GM21526 (cell line): Measurements from ENCODE around the gene STXBP1.

Experiments used
- ATAC-seq: cut with Tn5 transposase; IDR thresholded peaks from one replicate; pipeline ENCODE4 v1.9.1; 2021; ENCODE audit warnings: moderate library complexity; ENCODE audit not compliant: unreplicated experiment, low FRiP score

Gene STXBP1

DNA sequence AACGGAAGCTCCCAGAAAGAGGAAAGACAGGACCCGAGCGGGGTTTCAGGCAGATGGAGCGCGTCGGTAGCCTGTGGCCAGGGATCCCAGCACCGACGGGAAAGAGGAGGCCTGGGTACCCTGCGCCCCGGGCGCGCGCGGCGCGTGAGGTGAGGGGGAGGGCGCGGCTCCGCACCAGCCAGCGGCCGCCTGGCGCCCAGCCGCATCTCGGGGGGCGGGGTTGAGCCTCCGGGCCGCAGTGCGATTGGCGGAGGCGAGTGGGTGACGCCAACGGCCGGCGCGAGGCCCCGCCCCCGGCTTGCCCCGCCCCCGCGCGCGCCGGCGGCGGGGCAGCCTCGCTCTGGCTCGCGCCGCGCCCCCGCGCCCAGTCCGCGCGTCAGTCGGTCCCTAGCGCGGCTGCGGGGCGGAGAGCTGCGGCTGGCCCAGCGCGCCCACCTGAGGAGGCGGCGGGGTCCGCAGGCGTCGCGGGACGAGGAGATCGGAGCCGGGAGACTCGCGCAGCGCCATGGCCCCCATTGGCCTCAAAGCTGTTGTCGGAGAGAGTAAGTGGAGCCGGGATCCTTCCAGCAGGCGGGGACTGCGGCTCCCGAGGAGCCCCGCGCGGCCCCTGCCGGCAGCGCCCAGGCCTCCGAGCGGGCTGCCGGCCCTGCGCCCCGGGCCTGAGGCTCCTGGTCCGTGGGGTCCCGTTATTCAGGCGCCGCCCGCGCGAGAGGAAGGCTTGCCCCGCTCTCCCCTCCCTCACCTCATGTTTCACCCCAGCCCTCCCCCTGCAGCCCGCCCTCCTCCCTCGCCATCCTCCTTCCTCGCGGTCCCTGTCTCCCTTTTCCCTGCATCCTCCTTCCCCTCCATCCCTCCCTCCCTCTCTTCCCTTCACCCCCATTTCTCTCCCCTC, at the start of gene STXBP1:
STXBP1 (plus strand) TSS at position 379 of the 892 bp plus-strand sequence; CDS start at position 506, 127 bp downstream.
- peak; percentile 94 for ATAC-seq

DNA sequence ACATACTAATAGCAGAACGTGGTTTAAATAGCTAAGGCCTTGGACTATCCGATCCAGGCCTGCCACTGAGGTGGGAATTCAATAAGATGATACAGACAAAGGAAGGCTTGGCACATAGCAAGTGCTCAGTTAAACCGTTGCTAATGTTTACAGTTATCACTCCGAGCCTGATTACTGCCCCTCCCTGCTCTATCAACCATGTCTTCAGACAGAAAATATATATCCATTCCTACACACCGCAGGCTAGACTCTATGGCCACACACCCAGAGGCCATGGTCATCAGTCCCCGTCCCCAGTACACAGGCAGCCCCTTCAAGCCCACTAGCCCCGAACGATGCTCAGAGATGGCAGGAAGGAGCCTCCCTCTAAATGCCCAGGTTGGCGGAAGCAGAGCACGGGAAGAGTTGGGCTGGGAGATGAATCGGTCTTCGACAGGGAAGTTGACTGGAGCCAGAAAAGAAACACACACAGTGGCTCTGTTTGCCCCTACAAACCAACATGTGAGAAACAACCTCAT, 49.7 kb upstream of the STXBP1 start:
- ATAC-seq = no peak

DNA sequence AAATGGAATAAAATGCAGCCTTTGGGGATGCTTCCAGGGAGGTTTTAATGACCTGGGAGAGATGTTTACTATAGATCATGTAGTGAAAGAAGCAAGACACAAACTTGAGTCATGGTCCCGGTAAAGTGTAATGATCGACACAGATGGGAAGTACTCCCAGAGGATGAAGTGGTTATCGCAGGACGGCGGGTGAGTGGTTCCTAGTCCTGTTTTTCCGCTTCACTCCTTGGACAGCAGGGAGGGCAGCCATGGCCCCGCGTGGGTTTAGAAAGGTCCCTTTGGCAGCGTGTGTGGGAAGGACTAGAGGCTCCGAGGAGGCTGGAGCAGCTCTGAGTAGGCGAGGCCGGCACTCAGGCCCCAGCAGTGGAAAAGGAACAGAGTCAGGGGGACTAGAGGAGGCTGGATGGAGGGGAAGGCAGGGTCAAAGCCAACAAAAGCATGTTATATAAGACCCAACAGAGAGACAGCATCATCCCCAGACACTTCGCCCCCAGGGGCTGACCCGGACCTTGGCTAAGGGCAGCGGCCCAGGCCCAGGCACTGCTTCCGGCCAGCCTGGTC, 49.2 kb upstream of the STXBP1 start:
- no peak for ATAC-seq

DNA sequence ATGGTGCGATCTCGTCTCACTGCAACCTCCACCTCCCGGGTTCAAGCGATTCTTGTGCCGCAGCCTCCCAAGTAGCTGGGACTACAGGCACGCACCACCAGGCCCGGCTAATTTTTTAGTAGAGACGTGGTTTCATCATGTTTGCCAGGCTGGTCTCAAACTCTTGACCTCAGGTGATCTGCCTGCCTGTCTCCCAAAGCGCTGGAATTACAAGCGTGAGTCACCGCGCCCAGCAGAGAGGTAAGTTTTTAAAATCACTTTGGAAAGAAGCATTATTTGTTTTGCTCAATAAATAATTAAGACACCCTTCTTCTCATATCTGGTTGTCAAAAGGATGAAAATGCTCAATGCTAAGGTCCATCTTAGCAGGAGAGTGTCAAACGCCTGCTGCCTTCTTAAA, 48.5 kb upstream of the STXBP1 start:
- ATAC-seq = no peak

DNA sequence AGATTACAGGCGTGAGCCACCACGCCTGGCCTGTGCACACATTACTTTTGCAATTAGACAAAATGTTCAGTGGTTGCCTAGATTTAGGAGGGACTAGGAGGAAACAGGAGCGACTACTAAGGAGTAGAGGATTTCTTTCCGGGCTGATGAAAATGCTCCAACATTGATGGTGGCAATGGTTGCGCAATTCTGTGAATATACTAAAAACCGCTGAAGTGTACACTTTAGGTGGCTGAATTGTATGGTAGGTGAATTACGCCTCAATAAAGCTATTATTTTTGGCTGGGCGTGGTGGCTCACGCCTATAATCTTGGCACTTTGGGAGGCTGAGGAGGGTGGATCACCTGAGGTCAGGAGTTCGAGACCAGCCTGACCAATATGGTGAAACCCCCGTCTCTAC, 46.8 kb upstream of the STXBP1 start:
- ATAC-seq = no peak

DNA sequence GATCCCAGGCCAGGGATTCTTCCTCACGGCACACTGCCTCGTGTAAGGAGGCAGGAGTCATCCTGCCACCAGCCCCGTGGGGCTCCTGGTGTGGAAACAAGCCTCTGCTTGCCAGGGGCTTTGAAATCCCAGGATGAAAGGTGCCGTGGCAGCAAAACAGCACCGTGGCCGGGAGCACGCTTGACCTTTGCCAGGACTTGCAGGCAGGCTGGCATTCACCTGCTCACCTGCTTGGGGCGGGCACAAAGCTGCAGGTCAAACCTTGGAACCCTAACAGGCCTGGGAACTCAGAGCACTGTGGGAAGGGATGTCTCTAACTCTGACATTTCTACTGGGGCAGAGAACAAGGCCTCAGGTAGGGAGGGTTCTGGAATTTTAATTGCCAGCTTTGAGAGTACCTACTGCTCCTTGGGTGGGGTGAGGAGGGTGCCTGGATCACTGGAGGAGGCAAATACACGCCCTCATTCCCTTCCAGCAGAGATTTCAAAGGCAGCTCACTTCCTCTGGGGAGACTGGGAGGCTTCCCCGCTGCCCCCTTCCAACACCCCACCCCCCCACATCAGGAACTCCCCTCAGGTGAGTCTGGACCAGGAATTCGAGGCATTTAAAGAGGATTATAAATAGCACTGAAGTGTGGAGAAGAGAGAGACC, 45.6 kb upstream of the STXBP1 start:
- ATAC-seq = no peak

DNA sequence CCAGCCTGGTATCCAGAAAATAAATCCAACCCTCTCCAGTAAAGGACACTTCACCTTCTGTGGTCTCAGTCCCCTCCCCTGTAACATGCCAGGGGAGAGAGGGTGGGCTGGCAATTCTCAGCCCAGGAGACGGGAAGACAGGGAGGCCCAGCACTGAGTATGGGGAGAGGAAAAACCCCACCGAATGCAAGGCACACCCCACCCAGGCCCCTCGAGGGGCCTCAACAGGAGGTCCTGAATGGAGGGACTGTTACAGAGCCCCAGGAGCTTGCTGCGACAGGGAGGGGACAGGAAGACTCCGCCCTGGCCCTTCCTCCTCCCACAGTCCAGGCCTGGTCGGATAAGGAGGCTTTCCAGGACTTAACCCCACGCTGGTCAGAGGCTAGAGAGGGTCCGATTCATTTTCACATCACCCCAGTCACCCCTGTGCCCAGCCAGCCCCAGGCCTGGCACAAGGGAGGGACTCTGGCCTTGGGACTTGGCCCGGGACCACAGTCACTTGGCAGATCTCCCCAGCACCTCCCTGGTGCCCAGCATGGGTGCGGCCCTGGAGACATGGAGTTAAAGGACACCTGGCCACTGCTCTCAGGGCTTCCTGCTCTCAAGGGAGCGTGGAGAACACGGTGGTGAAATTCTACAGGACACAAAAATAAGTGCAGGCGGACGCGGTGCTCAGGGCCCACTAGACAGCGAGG, 44.9 kb upstream of the STXBP1 start:
- no peak for ATAC-seq

DNA sequence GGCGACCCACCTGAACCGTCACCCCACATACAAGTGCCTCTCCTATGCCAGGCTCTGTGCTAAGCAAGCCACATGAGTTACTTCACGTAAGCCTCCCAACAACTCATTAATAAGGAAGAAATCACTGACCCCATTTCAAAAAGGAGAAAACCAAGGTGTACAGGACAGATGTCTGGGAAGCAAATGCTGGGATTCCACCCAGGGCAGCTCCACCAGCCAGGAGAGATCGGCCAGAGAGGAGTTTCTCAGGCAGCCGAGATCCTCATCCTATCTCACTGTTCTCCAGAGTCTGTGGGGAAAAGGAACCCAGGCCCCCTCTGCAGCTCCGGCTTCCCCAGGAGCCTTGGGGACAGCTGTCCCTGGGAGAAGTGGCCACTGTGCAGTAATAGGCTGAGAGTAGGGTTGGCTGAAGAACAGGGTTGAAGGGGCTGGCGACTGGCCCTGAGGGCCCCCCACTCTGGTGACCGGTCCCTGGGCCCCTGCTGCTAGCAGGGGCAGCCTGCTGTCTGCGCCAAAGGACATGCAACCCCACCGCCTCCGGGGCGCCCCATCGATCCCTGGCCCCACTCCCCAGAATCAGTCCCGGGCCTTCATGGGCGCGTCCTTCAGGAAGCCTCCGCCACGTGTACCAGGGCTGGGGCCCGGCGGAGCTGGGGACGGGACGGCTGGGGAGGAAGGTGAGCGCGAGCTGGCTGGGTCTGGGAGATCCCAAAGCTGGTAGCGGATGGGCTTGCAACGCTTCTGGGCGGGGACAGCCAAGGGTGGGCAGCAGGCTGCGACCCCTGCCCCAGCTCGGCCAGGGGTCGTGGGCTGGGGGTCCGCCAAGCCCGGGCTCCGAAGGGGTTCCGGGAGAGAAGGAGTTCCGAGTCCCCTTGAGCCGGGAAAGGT, 44.1 kb upstream of the STXBP1 start:
- no peak for ATAC-seq

DNA sequence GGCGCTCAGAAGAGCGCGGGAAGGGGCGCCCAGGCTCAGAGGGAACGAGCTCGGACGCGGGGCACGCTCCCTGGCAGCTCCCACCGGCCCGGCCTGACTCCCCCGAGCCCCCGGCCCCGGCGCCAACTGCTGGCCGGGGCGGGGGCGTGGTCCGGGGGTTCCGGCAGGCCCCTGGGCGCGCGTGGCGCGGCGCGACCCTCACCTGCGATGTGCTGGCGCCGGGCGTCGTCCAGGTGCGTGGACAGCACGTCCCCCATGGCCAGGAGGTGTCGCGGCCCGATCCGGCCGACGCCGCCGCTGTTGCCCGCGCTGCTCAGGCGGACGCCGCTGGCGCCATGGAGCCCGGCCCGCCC, 43.5 kb upstream of the STXBP1 start:
- ATAC-seq = no peak

DNA sequence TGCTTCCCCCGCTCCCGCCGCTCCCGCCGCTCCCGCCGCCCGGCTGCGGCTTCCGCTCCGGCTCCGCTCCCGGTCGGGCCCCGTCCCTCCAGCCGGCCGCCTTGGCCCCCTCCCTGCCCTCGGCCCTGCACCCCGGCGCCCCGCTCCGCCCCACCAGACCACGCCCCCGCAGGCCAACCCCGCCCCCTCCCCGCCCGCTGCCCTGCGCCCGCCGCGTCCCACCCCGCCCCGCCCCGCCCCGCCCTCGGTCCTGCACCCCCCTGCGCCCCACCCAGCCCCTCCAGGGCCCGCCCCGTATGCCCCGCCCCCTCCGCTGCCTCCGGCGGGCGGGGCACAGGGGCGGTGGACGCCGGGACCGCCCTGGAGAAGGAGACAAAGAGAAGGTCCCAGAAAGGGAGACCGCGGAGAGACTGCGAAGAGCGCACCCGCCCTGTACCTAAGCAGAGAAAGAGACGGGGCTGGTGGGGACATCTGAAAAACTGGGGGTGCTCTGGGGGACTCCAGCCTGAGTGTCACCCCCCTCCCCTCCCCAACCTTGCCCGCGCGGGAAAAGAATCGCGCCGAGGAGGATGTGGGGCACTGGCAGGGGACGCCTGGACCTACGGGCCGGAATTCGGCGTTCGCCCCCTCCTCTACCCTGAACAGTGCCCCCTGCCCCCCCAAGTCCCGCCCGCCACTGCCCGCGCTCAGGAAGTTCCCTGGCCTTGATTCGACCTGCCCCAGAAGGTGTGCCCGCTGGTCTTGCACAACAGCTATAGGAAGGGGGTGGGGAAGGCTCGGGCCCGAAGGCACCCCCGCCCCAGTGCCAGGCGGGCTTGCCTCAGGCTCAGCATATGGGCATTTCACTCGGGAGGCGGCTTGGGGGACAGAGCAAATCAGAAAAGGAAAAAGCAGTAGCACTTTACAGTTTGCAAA, 42.8 kb upstream of the STXBP1 start:
- no peak for ATAC-seq

DNA sequence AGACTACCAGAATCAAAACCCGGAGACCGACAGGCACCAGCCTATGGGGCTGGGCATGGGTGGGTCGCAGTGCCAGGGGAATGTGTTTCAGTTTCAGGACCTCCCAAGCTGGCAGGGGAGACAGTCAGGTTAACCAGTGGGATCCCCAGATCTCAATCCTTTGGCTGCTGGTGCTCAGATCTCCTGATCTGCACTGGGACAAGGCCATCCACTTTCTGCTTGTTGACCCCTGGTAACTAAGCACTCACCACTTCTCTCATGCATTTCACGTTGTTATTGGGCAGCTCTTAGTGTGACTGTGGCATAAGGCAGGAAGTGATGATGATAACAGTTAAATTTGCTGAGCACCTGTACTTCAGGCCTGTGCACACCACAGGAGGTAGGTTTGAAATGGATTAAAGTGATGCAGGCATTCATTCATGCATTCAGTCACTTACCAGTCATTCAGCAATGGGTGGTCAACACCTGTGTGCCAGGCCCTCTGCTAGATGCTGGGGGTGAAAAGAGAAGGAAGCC, 42.1 kb upstream of the STXBP1 start:
- ATAC-seq = no peak

DNA sequence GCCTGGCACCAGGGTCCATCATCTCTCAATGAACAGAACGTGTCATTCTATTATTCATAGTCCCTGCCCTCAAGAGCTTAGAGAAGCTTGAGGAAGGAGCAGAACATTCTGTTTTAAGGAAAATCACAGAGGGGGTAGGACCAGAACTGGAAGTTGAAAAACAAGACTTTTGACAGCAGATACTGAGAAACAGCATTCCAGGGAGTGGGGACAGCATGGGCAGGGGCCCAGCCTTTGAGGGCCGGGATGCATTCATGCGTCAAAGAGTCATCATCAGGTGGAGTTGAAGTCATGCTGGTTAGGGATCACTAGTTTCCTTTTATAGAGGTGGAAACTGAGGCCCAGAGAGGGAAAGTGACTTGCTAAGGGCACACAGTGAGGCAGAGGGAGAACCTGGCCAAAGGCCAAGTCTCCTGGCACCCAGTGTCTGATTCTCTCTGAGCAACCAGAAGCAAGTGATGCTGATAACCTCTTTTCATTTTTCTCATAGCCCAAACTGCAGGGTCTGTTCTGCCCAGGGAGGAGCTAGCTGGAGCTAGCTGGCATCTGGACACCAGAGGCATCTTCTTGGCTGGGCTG, 41.5 kb upstream of the STXBP1 start:
- ATAC-seq = no peak

DNA sequence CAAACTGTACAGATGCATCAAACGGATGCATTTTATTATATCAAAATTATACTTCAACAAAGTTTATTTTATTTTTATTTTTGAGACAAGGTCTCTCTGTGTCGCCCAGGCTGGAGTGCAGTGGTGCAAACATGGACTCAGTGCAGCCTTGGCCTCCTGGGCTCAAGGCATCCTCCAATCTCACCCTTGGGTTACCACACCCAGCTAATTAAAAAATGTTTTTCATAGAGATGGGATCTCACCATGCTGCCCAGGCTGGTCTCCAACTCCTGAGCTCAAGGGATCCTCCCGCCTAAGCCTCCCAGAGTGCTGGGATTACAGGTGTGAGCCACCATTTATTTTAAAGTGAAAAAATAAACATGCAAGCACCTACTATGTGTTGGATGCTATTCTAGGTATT, 40.1 kb upstream of the STXBP1 start:
- no peak for ATAC-seq

DNA sequence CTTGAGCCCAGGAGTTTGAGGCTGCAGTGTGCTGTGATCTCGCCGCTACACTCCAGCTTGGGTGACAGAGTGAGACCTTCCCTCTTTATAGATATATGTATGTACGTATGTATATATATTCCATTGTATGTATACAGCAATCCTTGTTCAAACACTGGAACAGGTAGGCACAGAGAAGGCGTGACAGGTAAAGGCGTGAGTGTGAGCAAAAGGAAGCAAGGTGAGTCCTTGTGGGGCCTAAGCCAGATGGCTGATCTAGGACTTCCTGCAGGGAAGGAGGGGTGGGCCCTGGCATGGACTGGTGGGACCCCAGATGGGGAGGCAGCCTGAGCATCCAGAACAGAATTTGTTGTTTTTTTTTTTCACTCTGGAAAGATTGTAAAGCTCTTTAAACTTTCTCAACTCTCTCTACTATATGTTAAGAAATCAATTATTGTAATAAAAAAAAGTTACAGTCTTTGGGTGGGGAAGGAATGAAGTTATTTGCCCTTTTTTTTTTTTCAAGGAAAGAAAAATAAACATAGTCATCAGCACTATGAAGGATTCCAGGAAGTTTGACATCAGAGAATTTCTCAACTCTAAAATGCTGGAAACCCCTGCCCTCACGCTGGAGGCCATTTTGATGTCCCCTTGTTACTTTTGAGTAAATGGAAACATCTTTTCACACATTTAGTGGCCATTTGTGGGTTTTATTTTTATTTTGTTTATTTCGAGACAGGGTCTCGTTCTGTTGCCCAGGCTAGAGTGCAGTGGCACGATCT, 38.9 kb upstream of the STXBP1 start:
- ATAC-seq = no peak

DNA sequence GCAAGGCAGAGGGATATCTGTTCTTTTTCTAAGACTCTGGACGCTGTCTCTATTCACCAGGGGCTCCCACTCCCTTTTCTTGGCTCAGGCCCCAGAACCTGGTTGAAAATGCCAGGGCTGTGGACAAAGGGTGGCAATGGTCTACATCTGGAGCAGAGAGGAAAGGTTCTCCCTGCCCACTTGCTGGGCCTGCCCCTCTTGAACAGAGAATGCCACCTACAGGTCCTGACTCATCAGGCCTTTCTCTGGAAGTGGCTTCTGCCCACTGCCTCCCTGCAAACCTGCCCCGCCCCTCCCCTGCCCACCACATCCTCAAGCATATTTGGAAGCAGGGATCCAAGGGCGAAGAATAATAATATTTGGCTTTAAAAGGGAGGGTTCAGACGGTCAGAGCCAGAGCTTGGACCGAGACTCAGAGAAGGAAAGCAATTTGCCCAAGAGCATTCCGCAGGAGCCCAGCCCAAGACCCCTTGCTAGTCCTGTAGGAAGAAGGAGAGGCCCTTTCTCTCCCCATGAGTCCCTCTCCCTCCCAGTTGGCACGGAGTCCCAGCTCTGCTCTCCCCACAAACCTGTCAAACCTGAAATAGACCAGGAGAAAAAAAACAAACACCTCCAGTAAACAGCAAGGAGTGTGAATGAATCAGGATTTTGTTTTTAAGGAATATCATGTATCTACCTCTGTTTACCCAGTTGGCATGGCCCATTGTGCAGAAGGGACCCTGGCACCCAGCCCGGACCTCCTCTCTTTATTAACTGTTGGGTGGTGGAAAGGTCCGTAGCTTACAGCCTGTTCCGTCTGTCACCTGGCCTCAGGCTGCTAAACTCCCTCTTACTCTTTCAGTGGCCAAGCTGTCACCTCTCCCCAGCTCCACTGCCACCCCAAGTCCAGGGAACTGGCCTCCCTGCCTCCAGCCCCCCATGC, 37.7 kb upstream of the STXBP1 start:
- ATAC-seq = no peak

DNA sequence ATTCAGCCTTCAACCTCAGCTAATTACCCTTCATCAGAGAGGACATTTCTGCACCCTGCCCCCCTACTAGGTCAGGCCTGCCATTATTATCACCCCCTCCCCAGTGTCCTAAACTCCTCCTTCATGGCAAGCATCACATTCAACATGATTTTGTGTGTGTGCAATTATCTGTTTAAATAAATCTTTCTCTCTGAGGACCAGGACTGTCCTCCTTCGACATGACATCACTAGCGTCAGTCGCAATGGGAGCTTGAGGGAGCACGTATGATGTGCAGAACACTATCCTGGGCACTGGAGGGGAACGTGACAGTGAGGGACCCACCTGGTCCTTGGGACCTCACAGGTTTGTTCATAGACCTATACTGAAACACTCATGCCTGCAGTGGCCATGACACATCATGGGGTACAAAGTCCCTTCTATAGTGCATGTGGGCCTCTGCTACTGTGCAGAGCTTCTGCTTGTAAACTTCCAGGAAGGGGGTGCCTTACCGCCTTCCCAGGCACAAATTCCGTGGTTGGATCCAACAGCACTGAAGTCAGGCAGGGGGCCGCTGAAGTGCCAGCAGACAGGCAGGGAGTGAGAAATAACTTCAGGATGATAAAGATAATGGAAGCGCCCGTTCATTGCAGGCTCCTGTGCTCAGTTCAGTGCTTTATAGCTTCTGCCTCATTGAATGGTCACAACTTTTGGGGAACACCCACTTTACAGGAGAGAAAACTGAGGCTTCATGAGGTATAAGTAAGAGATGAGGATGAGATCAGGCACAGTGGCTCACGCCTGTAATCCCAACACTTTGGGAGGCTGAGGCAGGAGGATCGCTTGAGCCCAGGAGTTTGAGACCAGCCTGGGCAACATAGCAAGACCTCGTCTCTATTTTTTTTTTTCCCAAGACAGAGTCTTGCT, 36.0 kb upstream of the STXBP1 start:
- ATAC-seq = no peak
